Keratinocyte (primary cell): Measurements from ENCODE around the gene PCDHAC2. TPM values are rescaled to one million over a fixed set of nuclear protein-coding genes. Genes with fewer than 3 reads are reported as not detected.
A peak's percentile ranks its signal among the peaks of the same experiment; 100 is the strongest.

ENCODE experiments used
- DNase-seq: peaks from one replicate; pipeline ENCODE4 v3.0.0-alpha.2; 2011; ENCODE audit warnings: low read depth, missing footprints, low spot score
- FAIRE-seq: peaks from 2 replicates; lab custom pipeline; 2011; peaks lifted over from hg19 to GRCh38; lab: Jason Lieb, UNC
- H2AFZ ChIP-seq: 2 replicates; pipeline ENCODE4 v1.6.0; 2012; ENCODE audit warnings: low read length, control low read depth, inconsistent platforms; ENCODE audit not compliant: control insufficient read depth
- H3K27ac ChIP-seq: 2 replicates; pipeline ENCODE4 v1.5.1; 2011; ENCODE audit warnings: low read length; ENCODE audit not compliant: control insufficient read depth, insufficient read depth
- H3K27me3 ChIP-seq: 3 replicates; pipeline ENCODE4 v1.6.0; 2011; ENCODE audit warnings: low read length; ENCODE audit not compliant: control insufficient read depth, insufficient read depth; ENCODE audit errors: extremely low read depth
- H3K36me3 ChIP-seq, 2 experiments: 2 replicates in 1 of 2; 3 replicates in 1 of 2; pipeline ENCODE4 v1.5.1; 2011; ENCODE audit warnings: low read length in 2 of 2, mild to moderate bottlenecking in 1 of 2; ENCODE audit not compliant: control insufficient read depth in 2 of 2, insufficient read depth in 2 of 2; ENCODE audit errors: extremely low read depth in 1 of 2
- H3K4me1 ChIP-seq: 3 replicates; pipeline ENCODE4 v1.5.1; 2011; ENCODE audit warnings: low read length; ENCODE audit not compliant: control insufficient read depth, insufficient read depth; ENCODE audit errors: extremely low read depth
- H3K4me2 ChIP-seq: 3 replicates; pipeline ENCODE4 v1.6.0; 2011; ENCODE audit warnings: low read depth, low read length; ENCODE audit not compliant: control insufficient read depth, insufficient read depth; ENCODE audit errors: extremely low read depth
- H3K4me3 ChIP-seq, 3 experiments: fragments of 200-600 bp in 1 of 3; sonication (generic) in 1 of 3; 2 replicates in 2 of 3; 3 replicates in 1 of 3; pipeline ENCODE4 v1.5.1; 2011 to 2016; ENCODE audit warnings: low read length in 3 of 3, mild to moderate bottlenecking in 3 of 3, control low read depth in 2 of 3, inconsistent platforms in 1 of 3, low read depth in 1 of 3, mixed read lengths in 1 of 3, mixed run types in 1 of 3, moderate library complexity in 1 of 3; ENCODE audit not compliant: control insufficient read depth in 2 of 3, insufficient read depth in 2 of 3; ENCODE audit errors: extremely low read depth in 1 of 3
- H3K79me2 ChIP-seq: 2 replicates; pipeline ENCODE4 v1.6.0; 2012; ENCODE audit warnings: low read length; ENCODE audit not compliant: control insufficient read depth, insufficient read depth
- H3K9ac ChIP-seq: 3 replicates; pipeline ENCODE4 v1.6.0; 2011; ENCODE audit warnings: low read length; ENCODE audit not compliant: control insufficient read depth, insufficient read depth; ENCODE audit errors: extremely low read depth
- H3K9me1 ChIP-seq: 3 replicates; pipeline ENCODE4 v1.6.0; 2011; ENCODE audit warnings: low read length; ENCODE audit not compliant: control insufficient read depth, insufficient read depth; ENCODE audit errors: extremely low read depth
- H3K9me3 ChIP-seq: 2 replicates; pipeline ENCODE4 v1.5.1; 2012; ENCODE audit warnings: low read depth, low read length; ENCODE audit not compliant: control insufficient read depth
- H4K20me1 ChIP-seq: 3 replicates; pipeline ENCODE4 v1.6.0; 2011; ENCODE audit warnings: low read length; ENCODE audit not compliant: control insufficient read depth, insufficient read depth; ENCODE audit errors: extremely low read depth
- CTCF ChIP-seq, 3 experiments: IDR thresholded peaks in 1 of 3; conservative IDR thresholded peaks in 1 of 3; optimal IDR thresholded peaks in 1 of 3; 2 replicates in 2 of 3; 3 replicates in 1 of 3; pipeline versions ENCODE3 to v1.5.1; 2011; ENCODE audit warnings: low read length in 3 of 3, mild to moderate bottlenecking in 3 of 3, moderate library complexity in 2 of 3, control low read depth in 1 of 3, inconsistent platforms in 1 of 3; ENCODE audit not compliant: insufficient read depth in 2 of 3; ENCODE audit errors: extremely low read depth in 1 of 3
- EZH2 ChIP-seq: IDR thresholded peaks from one replicate; pipeline ENCODE4 v1.6.1; 2012; ENCODE audit warnings: inconsistent platforms, mild to moderate bottlenecking, low read length, moderate library complexity
- dilution Hi-C: fragments of 300-500 bp; cut with MboI; formaldehyde crosslinking; loops from one replicate; pipeline ENCODE4 v1.7.0; 2020; ENCODE audit warnings: low sequenced_read_pairs; ENCODE audit not compliant: extremely low pct_ligation_motif_present
- polyA plus RNA-seq, 5 experiments: library from polyadenylated mRNA; depleted of rRNA in 3 of 5; stranded (reverse) in 3 of 5; stranded (forward) in 1 of 5; unstranded in 1 of 5; fragments of >200 nt; gene quantifications; 1 replicate in 1 of 5; 2 replicates in 3 of 5; 3 replicates in 1 of 5; pipeline versions ENCODE4 v1.2.1 to v1.2.3, GENCODE V29; 2011 to 2012; ENCODE audit warnings: missing spikeins in 2 of 5, low read depth in 1 of 5, low replicate concordance in 1 of 5

PCDHAC2 gene
- polyA plus RNA-seq, 1 donor (not counting 4 experiments of a cell fraction or from before 2014, with no cell fraction given), result 2.1 TPM

GRCh38 chr5:140998921-140999410 is 32.7 kb downstream of the PCDHAC2 start:
- dilution Hi-C loops, result no loop called here
- no peaks in the 10 kb centered on the region for H3K9me1 ChIP-seq
- no peaks in the 10 kb centered on the region for H3K27me3 ChIP-seq

GRCh38 chr5:141001446-141001843 is 35.2 kb downstream of the PCDHAC2 start:
- Histone ChIP-seq H3K4me1 (peaks cover 30% of the 10 kb centered on the region), H3K4me2 (peak overlapping the region; percentile 65), H3K4me3 (peak overlapping the region; percentile 30 to 47 (median 37)), H3K27me3 (no peaks in the 10 kb centered on the region), H3K79me2 (no peaks in the 10 kb centered on the region), H3K27ac (peak overlapping the region; percentile 27), H4K20me1 (no peaks in the 10 kb centered on the region), H3K36me3 (no peaks in the 10 kb centered on the region), H2AFZ (peak overlapping the region; percentile 54), H3K9me1 (no peaks in the 10 kb centered on the region), H3K9ac (peak overlapping the region; percentile 48), H3K9me3 (no peaks in the 10 kb centered on the region)
- FAIRE-seq, result no peak
- TF ChIP-seq CTCF (optimal IDR thresholded peaks at IDR 0.05 in 1 of 3, IDR thresholded peaks at IDR 0.05 in 1 of 3, conservative IDR thresholded peaks at IDR 0.05 in 1 of 3; ENCODE audit: extremely low read depth in 1 of 3, insufficient read depth in 2 of 3, low read length in 3 of 3) (no peak), EZH2 (no peak)
- dilution Hi-C loops, result no loop called here
- no peak for DNase-seq

More at GRCh38 chr5:140998921-140999410, 32.7 kb downstream of the PCDHAC2 start:
- TF ChIP-seq EZH2 (no peak), CTCF (optimal IDR thresholded peaks at IDR 0.05 in 1 of 3, IDR thresholded peaks at IDR 0.05 in 1 of 3, conservative IDR thresholded peaks at IDR 0.05 in 1 of 3; ENCODE audit: extremely low read depth in 1 of 3, insufficient read depth in 2 of 3, low read length in 3 of 3) (no peak)
- Histone ChIP-seq H3K4me2 (no peak overlapping the region), H3K36me3 (no peaks in the 10 kb centered on the region), H3K4me3 (no peak overlapping the region), H3K79me2 (no peaks in the 10 kb centered on the region), H2AFZ (no peak overlapping the region), H3K9me3 (no peaks in the 10 kb centered on the region), H4K20me1 (no peaks in the 10 kb centered on the region), H3K4me1 (peaks cover 21% of the 10 kb centered on the region), H3K27ac (no peak overlapping the region), H3K9ac (no peak overlapping the region)
- DNase-seq (no peak), FAIRE-seq (no peak)
